NCI-H345 (cell line): ENCODE measurements around the gene GPR84.

Experiments
- DNase-seq: peaks from one replicate; lab custom pipeline; 2025; lab: John Stamatoyannopoulos, UW

Gene GPR84

DNA sequence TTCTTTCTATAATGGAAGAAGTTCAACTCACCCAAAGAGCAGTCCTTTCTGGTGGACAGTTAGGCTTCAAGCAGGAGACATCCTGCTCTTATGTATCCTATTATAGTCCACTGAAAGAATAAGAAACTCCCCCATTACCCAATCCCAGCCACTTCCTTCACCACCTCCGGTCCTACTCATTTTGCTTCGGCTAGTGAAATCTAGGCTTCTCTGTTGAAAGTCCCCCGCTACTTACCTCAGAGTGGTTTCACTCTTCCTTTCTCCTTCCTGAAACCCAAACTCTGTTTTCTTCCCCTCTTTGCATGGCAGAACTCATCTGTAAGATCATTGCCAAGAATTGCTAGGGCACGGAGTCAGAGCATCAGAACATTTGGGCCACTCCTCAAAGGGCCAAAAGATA, at the start of gene GPR84:
Gene GPR84 (minus strand): TSS at position 74 of the 400 bp plus-strand sequence. CDS start 635 bp downstream, outside the sequence.
- no peak for DNase-seq

DNA sequence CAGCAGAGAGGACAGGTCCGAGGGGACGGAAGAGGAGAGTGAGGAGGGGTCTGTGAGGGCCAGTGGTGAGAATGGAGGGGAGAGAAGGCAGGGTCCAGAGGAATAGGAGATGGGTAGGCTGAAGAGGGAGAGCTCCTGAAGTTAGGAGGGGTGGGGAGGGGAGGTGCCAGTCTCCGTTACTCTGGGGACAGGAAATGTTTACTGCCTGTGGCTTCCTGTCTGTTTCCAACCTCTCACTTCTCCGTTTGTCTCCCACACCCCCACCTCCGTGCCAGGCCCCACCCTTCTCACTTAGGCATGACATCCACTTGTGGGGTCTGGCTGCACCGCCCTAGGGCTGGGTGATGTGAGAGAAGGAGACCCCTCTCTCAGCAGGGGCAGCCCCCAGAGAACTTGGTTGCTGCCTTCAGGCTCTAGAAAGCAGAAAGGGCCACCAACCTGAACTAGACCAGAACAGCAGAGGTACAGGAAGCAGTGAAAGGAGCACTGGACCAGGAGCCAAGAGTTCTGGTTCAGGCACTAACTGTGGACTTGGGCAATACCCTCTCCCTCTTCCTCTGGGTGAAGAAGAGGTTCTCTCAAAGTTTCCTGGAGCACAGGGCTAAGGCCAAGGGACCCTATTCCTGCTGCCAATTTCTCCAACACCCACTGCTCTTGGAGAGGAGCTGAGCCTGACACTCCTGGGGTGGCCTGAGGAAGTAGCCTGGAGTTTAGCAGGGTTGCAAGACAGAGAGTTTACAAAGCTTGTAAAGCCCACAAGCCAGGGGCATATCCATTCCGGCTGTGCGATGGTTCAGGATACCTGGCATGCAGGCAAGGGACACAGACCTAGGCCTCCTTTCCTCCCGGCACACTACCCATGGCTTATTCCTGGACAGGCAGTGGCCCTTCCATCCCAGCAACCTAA, 49.3 kb upstream of the GPR84 start:
- no peak for DNase-seq

DNA sequence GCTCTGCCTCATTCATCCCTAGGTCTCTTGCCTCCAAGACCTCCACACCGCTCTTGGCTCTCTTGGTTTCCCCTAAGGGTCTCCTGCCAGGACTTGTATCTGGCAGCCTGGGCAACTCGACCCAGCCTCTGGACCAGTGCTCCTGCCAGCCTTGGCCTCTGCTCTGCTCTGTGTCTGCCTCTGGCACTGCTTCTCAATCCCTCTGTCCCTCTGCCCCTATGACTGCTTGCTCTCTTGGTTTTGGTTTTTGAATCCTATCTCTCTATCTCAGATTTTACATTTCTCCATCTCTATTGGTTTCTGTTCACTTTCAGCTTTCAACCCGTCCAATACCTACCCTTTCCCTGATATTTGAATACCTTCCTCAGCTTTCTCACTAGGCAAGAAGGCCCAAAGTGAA, 48.5 kb upstream of the GPR84 start:
- DNase-seq, result no peak

DNA sequence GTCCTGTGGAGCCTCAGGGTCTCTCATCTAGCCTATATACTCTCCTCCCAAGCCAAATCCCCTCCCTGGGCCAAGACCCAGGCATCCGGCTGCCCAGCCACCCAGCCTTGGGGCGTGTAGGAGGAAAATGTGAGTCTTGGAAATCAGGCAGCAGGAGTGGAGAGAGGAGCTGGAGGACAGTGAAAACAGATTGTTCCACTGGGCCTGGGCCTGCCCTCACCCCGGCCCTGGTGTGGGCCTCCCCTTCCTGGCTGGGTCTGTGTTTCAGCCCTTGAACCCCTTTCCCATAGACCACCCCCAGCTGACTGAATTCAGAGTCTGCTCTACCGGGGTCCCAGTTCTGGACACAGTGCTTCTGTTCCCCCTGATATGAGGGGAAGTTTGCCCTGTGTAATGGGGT, 48.1 kb upstream of the GPR84 start:
- no peak for DNase-seq

DNA sequence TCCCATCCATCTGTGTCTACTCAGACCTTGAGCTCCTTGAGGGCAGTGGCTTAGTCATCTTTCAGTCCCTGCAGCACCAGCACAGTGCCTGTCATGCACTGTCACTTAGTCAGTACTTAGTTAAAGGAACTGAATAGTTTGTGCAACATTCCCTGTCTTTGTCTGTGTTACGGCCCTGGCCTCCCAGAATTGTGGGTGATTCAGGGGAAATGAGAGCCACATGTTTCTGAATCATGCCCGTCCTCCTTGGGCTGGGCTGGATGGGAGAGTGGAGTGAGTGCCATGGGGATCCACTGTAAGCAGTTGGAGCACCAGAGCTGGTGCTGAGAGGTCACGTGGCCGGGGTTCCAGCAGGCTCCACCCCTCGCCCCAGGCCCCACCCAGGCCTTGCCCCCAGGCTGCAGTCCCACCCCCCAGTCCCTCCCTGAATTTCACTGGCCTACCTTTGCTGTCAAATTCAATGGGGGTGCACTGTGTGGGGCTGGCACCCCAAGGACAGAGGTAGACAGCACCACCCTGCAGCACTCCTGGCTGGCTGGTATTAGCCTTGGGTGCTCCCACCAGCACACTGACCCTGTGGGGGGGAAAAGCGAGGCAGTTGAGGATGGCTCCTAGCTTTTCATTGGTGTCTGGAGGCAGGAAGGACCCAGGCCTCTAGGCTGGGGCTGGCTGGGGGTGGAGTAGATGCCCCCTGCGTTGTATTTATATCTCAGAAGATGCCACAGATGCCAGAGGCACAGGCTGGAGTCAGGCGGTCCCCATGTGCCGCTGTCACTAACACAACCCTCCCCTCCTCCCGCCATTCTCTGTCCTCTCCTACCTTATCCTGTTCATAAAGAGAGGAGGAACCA, 47.3 kb upstream of the GPR84 start:
- DNase-seq, result no peak

DNA sequence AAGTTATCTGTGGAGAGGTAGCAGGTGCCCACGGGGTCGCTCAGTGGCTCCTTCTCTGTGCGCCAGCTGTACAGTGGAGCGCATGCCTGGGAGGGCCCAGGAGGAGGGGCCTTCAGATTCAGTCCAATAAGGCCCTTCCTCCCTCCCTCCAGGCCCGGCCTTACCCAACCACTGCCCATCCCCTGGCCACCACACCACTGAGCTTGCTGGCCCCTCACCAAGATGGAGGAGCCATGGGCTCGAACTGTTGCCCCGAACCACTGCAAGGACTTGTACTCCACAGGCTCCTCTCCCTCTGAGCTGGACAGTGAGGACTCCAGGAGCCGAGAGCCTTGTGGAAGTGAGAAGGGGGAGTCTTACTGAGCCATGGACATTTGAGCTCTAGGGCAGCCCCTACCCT, 45.0 kb upstream of the GPR84 start:
- DNase-seq, result no peak

DNA sequence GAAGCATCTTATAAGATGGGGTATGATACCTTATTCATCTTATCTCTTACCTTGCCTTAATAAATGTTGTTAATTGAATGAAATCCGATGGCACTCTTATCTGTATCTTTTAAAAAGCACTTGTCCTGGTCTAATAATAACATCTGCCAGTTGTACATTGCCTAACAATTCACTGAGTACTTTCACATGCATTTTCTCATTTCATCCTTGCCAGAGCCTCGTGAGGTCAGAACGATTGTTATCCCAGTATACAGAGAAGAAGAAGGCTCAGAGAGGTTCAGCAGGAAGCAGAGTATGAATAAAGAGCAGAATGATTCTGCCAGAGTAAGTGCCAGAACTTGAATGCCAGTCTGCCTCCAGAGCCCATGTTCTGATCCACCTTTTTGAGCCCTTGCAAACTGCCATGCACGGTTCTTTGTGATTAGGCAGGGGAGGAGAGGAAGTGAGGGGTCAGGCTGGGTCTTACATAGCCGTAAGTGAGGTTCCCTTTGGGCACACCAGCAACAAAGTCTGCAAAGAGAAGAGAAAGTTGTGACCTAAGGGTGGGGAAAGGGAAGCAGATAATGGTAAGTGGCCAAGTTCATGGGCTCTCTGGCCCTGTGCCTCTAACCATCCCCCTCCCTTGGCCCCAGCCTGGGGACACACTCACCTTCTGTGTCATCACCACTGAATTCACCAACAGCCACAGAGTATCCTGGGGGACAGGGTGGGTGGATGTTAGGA, 43.1 kb upstream of the GPR84 start:
- no peak for DNase-seq

DNA sequence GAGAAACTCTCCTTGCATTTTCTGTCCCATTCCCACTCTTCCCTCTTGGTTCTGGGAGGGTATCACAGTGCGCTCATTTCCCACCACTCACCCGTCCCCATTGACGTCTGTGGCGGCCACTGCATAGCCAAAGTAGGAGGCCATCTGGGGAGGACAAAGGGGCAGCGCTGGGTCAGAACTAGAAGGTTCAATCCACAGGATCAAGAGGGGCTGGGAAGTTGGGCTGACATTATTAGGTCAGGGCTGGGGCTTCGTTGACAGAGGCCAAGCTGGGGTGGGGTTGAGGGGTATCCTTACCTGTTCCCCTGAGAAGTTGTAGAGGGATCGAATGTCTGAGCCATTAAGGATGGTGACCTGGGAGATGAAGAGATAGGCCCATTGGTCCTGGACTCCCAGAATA, 41.3 kb upstream of the GPR84 start:
- DNase-seq, result no peak

DNA sequence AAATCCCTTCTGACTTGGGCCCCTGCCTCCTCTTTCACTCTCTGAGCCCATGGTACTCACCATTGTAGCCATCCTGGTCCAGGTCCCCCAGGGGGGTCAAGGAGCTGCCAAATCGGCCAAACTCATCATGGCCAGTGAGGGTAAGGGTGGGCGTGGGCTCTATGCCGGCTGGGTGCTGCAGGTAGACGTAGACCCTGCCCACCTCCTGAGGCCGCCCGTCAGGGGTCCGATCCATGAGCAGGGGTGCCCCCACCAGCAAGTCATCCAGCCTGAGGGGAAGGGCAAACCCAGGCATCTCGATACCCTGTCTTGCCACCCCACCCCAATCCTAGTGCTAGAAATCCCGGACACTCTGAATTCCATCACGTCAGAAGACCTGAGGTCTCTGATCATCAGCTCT, 40.8 kb upstream of the GPR84 start:
- DNase-seq, result no peak

DNA sequence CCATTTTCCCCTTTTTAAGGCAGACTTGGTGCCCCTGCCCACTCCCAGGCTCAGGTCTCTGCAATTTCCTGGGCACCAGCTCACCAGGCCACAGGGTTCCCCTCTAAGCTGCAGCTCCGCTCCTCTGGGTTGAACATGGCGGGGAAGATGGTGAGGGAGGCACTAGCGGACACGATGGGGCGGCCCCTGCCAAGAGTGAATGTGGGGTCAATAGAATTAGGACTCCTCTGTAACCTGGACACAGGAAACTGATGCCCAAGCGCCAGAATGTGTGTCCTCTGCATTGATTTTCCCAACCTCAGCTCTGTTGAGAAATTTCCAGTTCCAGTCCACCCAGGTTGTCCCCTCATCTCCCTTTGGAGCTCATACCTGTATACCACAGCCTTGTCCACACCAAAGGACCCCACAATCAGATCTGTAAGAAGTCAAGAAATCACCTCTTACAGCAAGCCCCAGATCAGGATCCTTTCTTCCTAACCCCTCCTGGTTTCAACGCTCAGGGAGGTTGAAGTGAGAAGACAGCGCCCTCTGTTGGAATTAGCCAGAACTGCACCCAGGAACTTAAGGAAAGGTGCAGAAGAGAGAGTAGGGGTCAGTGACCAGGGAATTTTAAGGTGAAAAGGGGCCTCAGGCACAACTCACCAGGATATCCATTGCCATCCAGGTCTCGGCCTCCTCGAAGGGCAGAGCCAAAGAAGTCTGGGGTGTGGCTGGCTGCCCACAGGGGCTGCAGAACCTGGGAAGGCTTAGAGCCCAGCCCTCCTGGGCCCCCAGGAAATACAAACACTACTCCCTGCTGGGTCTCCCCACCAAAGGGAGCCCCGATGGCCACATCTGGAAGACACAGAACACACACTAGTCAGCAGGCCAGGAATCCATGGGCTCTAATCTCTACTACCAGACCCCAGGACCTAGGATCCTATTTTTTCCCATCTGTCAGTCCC, 40.0 kb upstream of the GPR84 start:
- peak; percentile 41 for DNase-seq

DNA sequence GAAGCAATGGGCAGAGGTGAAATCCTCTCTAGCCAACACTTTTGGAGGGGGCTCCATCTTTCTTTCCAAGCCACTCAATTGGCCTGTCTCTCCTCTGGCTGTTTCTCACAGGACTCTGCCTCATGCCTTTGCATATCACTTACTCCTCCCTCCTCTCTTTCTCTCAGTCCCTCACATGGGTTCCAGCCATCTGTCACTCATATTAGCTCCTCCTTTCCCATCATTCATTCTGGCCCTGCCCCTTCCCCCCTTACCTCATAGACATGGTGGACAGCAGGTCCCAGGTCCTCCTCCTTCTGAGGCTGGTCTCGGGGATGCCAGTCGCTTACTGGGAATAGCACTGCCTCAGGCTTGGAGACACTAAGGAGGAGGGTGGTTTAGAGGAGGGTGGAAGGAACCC, 36.8 kb upstream of the GPR84 start:
- DNase-seq, result no peak

DNA sequence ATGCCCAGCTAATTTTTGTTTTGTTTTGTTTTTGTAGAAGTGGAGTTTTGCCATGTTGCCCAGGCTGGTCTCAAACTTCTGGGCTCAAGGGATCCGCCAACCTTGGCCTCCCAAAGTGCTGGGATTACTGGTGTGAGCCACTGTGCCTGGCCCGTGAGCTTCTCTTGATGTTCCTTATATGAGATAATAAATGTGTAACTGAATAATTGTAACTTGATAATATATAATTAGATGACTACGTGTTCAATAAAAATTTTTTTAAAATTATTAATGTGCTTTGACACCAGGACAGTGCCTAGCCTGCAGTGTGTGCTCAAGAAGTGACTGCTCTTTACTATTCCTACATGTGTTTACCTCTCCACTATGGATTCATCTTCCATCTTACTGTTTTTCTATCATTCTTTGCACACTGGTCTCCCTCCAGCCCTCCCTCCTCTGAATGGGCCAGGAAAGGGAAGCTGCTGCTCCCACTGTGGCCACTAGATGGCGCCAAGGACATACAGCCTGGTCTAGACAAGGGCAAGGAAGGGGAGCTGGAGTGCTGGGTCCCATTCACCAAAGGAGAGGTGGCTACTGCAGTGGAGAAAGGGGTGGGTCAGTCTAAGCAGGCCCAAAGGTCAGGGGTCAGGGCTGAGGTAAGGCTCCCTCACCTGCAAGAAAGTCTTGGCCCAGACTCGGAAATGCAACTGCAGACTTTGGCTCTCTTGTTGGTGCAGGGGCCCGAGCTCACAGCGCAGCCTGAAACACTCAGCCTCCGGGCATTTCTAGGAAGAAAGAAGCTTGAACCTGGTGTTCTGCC, 34.9 kb upstream of the GPR84 start:
- DNase-seq, result peak; percentile 77

DNA sequence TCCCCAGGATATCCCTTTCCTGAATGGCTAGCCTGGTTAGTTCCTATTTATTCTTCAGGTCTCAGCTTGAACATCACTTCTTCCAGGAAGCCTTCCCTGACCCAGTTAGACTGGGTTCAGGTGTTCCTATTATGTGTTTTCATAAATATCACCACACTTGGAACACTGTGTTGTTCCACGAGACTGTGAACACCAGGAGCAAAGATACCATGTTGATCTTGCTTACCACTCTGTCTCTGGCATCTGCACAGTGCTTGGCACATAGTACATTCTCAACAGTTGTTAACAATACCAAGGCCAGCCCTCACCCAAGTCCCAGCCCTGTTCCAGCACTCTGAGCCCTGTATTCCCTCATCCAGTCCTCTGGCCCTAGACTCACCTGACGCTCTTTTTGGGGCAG, 33.9 kb upstream of the GPR84 start:
- DNase-seq, result no peak

DNA sequence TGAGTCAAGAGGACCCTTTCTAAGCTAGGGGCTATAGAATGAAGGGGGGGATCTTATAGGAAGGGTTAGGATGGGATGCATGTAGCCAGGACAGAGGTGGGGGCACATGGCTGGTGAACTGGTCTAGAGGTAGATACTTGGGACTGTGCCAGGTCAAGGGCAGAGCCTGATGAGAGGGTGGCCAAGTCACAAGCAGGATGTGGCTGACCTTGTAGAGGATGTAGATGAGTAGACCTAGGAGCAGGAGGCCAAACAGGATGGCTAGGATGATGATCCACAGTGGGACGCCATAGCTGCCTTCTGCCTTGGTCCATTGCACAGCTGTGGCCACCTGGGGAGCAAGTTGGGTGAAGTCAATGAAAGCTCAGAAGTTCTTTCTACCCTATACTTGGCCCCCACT, 32.9 kb upstream of the GPR84 start:
- no peak for DNase-seq

DNA sequence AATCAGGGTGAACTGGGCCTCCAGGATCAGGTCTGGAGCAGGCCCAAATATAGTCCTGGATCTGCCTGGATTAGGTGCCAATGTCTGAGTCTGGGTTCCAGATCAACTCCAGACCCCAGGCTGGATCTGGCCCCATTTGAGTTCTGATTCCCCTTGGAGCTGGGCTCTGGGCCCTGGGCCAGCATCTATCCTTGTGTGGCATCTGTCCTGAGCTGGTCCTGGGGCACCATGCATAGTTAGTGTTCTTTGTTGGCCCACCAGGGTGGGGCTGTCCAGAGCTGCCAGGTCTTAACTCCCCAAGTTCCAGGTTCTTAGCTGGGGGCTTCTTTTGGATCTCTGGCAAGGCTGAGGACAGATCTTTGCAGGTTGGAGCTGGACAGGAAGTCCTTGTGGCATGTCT, 31.3 kb upstream of the GPR84 start:
- no peak for DNase-seq

DNA sequence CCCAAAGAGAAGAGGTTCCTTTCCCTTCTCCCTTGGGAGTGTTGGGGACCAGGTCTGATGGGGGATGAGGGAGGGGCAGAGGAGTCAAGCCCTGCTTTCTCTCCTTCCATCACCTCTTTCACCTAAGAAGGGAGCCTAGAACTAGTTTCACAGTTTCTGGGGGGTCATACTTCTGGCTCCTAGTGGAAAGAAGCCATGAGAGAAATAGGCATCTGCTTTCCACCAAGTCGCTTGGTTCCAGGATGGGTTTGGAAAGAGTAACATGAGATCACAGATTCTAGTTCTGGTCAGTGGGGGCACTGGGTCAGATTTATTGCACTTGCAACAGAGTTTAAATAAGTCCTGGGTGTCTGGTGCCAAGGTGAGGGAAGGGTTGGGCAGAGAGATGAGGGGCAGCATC, 30.7 kb upstream of the GPR84 start:
- DNase-seq, result no peak

DNA sequence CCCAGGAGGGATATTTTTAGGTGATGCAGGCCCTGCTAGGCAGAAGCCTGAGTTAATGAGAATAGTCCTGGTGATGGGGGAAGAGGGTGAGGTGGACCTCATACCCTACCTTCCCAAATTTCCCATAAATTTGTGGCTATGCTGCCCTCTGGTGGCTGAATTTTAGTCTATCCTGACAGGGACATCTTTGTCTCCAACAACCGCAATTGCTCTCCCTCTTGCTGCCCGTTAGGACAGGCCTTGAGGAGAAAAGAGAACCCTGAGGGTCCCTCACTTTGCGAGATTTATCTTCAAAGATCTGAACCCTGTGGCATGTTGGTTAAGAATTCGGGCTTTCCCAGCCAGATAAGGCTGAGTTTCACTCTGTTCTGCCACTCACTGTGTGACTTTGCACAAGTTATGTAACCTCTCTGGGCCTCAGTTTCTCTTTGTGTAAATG, 30.0 kb upstream of the GPR84 start:
- peak; percentile 79 for DNase-seq

DNA sequence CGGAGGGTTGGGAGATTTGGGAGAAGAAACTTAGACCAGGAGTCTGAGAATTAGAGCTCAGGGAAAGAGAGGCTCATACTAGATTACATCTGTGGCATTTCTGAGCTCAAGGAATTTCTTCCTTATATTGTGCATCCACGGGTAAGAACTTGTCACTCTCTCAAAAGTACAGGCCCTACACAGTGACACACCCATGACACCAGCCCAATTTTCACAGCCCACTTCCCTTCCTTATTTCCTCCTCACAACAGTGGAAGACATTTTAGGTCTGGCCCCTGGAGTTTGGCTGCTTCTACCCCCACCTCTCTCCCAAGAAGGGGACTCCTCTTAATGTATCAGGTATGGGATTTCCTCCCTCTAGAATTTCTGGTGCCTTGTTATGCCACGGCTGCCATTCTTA, 29.5 kb upstream of the GPR84 start:
- no peak for DNase-seq

DNA sequence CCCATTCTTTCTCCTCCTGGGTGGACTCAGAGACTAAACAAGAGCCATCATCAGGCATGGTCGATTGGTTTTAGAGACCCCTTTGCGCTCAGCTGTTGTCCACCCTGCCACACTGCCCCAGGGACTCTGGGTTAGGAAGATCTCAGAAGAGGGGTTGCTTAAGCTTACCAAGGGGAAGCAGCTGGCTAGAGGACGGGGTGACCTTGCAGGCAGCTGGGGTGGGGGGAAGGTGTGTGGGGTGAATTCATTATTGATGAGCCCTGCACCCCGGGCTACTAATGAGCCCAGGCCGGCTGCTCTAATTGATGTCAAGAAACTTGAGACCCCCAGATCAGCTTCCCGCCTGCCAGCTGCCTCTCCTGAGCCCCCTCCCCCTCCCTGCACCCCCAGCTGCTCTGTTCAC, 28.9 kb upstream of the GPR84 start:
- no peak for DNase-seq

DNA sequence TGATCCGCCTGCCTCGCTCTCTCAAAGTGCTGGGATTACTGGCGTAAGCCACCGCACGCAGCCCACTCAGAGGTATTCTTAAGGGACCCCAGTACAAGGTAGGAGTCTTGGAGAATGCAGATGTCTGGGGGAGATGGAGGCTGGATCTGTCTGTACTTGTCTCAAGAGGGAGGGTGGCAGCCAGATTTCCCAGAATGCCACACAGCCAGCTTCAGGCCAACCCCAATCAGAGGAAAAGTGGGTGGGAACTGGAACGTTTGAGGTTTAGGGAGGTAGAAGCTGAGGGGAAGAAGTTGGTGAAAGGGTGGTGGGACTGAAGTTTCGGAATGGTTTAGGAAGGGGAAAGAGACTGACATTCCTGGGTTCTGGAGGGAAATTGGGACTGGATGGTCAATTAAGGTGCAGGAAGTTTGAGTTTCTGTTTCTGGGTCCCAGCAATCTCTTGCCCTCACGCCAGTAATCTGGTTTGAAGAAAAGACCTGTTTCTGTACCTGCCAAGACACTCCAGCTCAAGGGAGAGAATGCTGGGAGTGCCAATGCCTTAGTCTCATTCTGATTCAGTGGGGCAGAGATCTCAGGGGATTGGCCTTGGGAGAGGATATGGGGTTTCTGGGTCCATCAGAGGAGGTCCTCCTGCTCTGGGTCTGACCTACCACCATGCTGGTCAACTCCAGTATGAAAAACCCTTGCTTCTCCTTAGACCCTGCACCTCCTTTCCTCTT, 28.4 kb upstream of the GPR84 start:
- no peak for DNase-seq
